NCI-H460 (cell line): ENCODE data around the gene RFC3. TPM values are rescaled to one million over a fixed set of nuclear protein-coding genes. Genes with fewer than 3 reads are reported as not detected.
"Not testable (repeated sequence)": the region's sequence is repeated elsewhere in the genome, so short reads cannot be mapped to it uniquely, and the experiment has no call there.

ENCODE experiments used
- DNase-seq: peaks from one replicate; pipeline ENCODE4 v3.0.0-alpha.2; 2016; ENCODE audit warnings: low read depth; ENCODE audit errors: extremely low read depth
- total RNA-seq: library from RNA; depleted of rRNA; stranded (reverse); fragments of >200 nt; shearing (Covaris generic); gene quantifications from 2 replicates; pipeline ENCODE4 v1.2.3, GENCODE V29; 2014

The RFC3 gene
- total RNA-seq, 1 experiment from 2014 or later: 27.4 TPM

DNA sequence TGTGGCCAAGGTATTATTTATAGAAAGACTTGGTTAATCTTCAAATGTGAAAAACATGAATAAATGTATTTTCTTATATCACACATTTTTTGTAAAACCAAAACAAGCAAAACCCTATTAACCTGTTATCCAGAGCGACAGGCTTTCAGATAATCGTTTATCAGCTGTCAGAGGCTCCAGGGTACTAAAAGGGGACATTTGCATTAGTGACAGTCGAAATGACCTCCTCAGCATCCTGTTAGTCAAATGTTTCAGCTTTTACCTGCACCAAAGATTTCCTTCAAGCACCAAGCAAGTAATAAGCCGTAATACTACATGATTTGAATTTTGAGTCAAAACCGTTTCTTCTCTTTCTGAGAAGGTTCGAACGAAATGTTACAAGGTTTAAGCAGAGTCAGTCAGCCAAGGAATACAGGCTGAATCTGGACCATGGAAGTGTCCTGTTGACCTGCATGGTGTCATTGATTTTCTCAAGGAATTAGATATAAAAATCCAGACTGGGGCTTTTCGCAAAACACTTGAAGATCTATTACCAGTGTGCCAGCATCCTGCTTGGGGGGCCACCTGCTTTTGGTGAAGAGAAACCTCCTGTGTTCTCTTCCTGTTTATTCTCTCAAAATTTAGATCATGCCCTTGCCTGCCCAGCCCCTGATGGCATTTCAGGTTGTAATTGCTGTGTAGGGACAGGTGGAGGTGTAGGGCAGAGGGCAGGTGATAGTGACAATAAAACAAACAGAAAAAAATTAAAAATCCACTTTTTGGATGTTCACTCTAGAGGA is 11.3 kb upstream of the RFC3 start:
- no peak for DNase-seq

DNA sequence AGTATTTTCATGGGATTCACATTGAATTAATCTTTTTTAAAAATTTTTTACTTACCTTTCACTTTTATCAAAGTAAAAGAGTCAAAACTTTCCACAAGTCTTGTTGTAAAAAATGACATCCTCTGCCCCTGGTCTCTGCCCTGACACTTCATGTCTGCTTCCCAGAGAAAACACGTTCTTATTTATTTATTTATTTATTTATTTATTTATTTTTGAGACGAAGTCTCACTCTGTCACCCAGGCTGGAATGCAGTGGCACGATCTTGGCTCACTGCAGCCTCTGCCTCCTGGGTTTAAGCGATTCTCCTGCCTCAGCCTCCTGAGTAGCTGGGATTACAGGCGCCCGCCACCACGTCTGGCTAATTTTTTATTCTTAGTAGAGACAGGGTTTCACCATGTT is 5.1 kb upstream of the RFC3 start:
- DNase-seq: not testable (repeated sequence)

DNA sequence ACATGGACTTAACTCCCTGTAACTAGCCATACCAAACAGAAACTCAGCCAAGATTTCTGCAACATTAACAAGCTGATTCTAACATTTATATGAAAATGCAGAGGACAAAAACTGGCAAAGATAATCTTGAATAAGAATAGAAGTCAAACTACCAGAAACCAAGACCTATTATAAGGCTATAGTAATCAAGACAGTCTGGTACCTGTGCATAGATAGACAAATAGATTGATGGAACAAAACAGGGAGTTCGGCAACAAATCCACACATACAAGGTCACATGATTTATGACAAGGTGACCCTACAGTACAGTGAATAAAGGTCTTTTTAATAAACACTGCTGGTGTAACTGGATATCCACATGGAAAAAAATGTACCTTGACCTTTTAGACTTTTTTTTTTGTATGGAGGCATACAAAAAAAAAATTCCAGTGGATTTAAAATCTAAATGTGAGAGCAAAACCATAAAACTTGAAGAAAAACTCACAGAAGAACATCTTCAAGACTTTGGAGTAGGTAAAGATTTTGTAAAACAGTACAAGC is 2.9 kb upstream of the RFC3 start:
- DNase-seq: no peak

DNA sequence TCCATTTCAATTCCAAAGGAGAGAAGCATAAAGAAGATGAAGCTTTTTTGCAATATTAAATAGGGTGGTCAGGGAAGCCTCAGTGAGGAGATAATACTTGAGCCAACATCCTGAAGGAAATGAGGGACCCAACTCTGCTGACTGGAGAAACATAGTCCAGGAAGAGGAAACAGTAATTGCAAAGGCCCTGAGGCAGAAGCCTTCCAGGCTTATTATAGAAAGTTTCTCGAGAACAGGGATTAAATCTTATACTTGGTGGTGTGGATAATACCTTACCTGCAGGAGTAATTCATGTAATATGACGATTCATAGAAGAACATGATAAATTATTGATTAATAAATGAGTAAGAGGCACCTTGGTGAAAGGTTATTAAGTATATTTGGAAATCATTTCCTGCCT is 1.0 kb upstream of the RFC3 start:
- no peak for DNase-seq

GRCh38 chr13:33817513-33817900 is 442 bp upstream of the RFC3 start:
- DNase-seq: no peak

- no peak for DNase-seq
These were observed 7.1 kb downstream of the RFC3 start for GRCh38 chr13:33825083-33825482.

DNA sequence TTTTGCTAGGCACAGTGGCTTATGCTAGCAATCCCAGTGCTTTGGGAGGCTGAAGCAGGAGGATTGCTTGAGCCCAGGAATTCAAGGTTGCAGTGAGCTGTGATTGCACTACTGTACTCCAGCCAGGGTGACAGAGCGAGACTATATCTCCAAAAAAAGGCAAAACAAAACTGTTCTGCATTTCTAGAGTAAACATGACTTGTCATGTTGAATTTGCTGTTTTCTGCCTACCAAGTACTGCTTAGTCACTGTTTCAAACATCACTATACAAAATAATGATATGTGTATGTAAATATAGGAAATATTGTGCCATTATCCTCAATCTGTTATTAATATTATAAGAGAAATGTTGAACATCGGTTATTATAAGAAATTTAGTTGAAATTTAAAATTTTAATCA is 9.2 kb downstream of the RFC3 start:
- DNase-seq: no peak

- no peak for DNase-seq
These were observed 10.6 kb downstream of the RFC3 start for GRCh38 chr13:33828431-33829129.

DNA sequence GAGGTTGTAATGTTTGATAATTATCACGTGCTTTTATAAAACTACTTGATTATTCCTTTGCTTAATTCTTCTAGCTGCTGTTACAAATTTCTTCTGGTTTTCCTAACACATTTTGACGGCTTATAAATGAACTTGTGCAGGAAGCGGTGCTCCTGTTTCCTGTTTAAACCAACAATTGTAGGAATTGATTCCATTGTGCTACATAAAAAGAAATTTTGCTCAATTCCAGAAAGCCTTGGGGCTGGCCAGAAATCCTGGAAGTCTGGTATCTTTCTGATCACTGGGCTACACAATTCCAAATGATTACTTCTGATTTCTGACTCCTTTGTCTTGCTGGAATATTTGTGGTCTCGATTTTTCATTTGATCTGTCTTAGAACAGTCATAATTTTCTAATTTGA is 14.9 kb downstream of the RFC3 start:
- no peak for DNase-seq

GRCh38 chr13:33838647-33839046 is 20.7 kb downstream of the RFC3 start:
- no peak for DNase-seq

DNA sequence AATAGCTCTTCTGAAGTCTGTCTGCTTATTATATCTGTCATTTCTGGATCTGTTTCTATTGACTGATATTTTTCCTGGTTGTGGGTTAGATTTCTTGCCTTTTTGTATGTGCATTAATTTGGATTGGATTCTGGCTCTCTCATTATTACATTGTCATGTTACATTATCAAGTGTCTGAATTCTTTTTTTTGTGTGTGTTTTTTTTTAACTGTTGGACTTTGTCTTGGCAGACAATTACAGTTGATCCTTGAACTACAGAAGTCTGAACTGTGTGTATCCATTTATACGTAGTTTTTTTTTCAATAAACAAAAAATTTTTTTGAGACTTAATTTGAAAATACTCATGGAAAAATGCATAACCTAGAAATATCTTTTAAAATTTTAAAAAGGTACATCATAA is 22.5 kb downstream of the RFC3 start:
- no peak for DNase-seq

DNA sequence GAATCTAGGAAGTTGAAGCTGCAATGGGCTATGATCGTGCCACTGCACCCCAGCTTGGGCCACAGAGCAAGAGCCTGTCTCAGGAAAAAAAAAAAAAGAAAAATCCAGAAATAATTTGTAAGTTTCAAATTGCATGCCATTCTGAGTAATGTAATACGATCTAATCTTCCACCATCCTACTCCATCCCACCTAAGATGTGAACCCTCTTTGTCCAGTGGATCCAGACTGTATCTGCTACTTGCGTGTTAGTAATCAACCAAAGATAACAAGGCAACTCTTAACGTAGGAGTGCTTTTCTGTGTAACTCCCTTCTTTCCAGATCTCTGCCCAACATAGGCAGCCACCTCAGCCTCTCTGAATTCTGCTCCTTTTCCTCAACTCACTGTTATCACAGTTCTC is 24.3 kb downstream of the RFC3 start:
- DNase-seq: no peak

DNA sequence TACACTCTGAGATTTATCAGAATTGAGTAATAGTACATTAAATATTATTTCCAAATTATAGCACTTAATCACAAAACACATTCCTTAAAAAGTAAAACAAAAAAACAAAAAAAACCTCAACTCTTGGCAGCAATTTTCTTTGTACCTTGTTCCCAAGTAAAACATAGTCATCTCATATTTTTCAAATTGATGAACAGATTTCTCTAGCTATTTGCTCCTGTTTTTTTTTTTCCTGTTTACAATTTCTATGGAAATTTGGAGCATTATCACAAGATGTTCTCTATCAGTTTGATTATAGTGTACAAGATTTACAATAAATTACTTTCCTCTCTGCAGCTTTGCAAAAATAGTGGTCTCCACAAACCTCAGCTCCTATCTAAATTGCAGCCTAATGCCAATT is 25.0 kb downstream of the RFC3 start:
- no peak for DNase-seq

GRCh38 chr13:33845572-33846302 is 27.8 kb downstream of the RFC3 start:
- DNase-seq: no peak

DNA sequence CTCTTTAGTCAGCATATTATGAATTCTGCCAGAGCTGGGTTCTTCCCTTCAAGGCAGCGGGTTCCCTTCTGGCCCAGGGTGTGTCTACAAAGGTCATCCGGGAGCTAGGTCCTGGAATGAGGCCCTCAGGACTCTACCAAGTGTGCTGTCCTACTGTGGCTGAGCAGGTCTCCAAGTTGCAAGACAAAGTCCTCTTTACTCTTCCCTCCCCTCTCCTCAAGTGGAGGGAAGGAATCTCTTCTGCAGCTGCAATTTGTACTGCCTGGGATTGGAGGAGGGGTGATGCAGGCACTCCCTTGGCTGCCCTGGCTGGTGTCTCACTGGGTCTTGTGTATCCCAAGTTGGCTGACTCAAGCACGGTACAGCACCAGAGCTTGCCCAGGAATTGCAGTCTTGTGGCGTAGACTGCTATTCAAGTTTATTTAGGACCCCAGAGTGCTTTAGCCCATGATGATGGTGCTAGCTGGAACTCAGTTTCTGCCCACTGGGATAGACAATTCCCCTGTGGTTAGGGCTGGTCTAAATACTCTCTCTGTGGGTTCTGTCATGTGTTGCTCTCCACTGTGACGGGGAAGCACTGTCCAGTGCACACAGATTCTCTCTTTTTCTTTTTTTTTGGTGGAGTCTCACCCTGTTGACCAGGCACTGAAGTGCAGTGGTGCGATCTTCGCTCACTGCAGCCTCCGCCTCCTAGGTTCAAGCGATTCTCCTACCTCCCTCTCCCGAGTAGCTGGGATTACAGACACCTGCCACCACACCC is 28.5 kb downstream of the RFC3 start:
- no peak for DNase-seq

- DNase-seq: no peak
These were observed 31.3 kb downstream of the RFC3 start for GRCh38 chr13:33849211-33849610.

- DNase-seq: no peak
These were observed 37.5 kb downstream of the RFC3 start for GRCh38 chr13:33855371-33855895.

- DNase-seq: no peak
These were observed 41.8 kb downstream of the RFC3 start for GRCh38 chr13:33859691-33860303.

DNA sequence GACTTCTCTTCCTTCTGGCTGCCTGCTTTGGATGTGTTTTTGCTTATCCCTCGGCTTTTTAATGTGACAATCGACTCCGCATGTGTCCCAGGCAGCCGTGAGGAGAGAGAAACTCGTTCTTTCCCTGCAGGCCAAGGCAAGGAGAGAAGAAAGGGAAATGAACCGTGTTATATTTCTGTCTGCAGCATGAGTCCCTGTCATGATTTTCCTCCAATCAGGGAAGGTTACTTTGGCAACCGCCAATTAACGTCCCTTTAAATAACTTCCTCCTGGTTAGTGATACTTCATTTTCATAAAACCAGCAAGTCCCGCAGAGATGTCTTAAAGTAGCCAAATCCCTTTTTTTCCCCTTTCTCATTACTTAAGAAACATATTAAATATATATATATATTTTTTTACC is 42.6 kb downstream of the RFC3 start:
- no peak for DNase-seq

DNA sequence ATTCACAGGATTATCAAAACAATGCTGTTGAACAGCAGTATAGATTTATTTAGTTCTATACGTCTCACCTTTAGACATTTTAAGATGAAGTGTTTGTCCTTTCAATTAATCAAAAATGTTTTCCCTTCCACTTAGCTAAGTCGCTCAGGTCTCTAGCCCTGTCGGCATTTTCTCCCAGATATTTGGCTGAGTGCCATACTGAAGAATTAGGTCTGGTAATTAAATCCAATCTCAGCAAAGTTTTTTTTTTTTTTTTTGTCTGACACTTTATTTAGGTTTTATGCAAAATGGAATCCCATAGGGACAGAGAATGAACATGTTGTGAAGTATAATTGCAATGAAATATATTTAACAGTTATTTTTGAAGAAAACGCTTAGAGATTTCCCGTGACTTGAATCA is 44.1 kb downstream of the RFC3 start:
- DNase-seq: no peak
